ENCODE results near the gene SLC35A3.
"Not testable (repeated sequence)": the region's sequence is repeated elsewhere in the genome, so short reads cannot be mapped to it uniquely, and the experiment has no call there.

Gene SLC35A3

DNA sequence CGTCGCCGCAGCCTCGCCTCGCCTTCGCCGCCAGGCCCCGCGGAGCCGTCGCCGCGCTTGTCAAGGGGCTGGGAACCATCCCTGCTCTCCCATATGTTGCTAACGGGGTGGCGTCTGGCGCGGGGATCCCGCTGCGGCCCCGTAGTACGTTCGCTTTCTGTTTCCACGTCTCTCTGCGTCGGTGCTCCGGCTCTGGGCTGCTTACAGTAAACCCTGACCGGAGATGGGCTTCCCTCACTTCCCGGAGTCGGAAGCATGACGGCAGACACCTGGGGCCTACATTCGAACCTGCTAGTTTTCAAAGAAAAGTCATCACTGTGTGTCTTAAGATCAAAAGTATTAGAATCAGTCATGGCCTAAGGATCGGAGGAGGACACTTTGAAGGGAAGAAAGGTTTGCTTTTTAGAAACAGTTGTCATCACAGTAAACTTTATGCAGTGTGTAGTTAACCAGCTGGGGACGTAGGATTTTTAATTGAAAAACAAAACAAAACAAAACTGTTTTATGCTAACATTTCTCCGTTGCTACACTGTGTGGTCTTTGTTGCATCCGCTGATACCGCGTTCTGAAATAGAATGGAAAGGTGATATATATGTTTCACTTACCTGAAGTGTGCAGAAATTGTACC is 69.0 kb downstream of the SLC35A3 start:
- Histone ChIP-seq H3K4me1 (ENCODE audit: control insufficient read depth, insufficient read depth, low read length) (no peaks in the 10 kb centered on the region), H3K9ac (ENCODE audit: low read depth, low read length) (peak overlapping the region; percentile 90), H3K4me3 (ENCODE audit: low read depth, low read length) (peak overlapping the region; percentile 68), H3K9me3 (ENCODE audit: control insufficient read depth, insufficient read depth, low read length) (no peaks in the 10 kb centered on the region), H3K27me3 (ENCODE audit: control insufficient read depth, insufficient read depth, low read length) (no peaks in the 10 kb centered on the region), H3K36me3 (ENCODE audit: control insufficient read depth, insufficient read depth, low read length) (no peaks in the 10 kb centered on the region)

DNA sequence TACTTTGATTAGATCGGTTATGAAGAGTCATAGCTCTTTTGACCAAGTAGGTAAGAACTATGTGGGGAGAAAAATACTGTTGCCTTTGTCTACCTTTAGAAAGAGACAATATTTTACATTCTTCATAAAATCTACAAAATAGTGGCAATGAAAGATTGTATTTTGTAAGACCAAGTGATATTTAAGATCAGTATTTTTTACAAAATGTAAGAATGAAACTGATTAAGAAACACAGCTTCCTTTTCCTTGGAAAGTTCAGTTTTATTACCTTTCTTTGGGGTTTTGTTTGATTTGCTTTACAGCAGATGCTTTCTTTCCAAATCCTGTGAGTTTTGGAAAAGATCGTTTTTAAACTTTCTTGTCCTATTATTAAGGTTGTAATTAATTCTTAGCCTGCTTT is 69.8 kb downstream of the SLC35A3 start:
- Histone ChIP-seq H3K4me3 (ENCODE audit: low read depth, low read length) (peak overlapping the region; percentile 68), H3K36me3 (ENCODE audit: control insufficient read depth, insufficient read depth, low read length) (no peaks in the 10 kb centered on the region), H3K9me3 (ENCODE audit: control insufficient read depth, insufficient read depth, low read length) (no peaks in the 10 kb centered on the region), H3K27me3 (ENCODE audit: control insufficient read depth, insufficient read depth, low read length) (no peaks in the 10 kb centered on the region), H3K9ac (ENCODE audit: low read depth, low read length) (no peak overlapping the region), H3K4me1 (ENCODE audit: control insufficient read depth, insufficient read depth, low read length) (no peaks in the 10 kb centered on the region)

- Histone ChIP-seq H3K27me3 (ENCODE audit: control insufficient read depth, insufficient read depth, low read length) (no peaks in the 10 kb centered on the region), H3K4me1 (ENCODE audit: control insufficient read depth, insufficient read depth, low read length) (peaks cover 22% of the 10 kb centered on the region), H3K9ac (ENCODE audit: low read depth, low read length) (no peak overlapping the region), H3K9me3 (ENCODE audit: control insufficient read depth, insufficient read depth, low read length) (no peaks in the 10 kb centered on the region), H3K4me3 (ENCODE audit: low read depth, low read length) (no peak overlapping the region), H3K36me3 (ENCODE audit: control insufficient read depth, insufficient read depth, low read length) (no peaks in the 10 kb centered on the region)
These were observed 75.4 kb downstream of the SLC35A3 start for GRCh38 chr1:100045206-100045605.

- H3K27me3 ChIP-seq (ENCODE audit: control insufficient read depth, insufficient read depth, low read length); H3K9ac ChIP-seq (ENCODE audit: low read depth, low read length); H3K9me3 ChIP-seq (ENCODE audit: control insufficient read depth, insufficient read depth, low read length); H3K4me3 ChIP-seq (ENCODE audit: low read depth, low read length); H3K36me3 ChIP-seq (ENCODE audit: control insufficient read depth, insufficient read depth, low read length): not testable (repeated sequence)
- peaks cover 22% of the 10 kb centered on the region for H3K4me1 ChIP-seq (ENCODE audit: control insufficient read depth, insufficient read depth, low read length)
These were observed 77.5 kb downstream of the SLC35A3 start for GRCh38 chr1:100047235-100047708.

DNA sequence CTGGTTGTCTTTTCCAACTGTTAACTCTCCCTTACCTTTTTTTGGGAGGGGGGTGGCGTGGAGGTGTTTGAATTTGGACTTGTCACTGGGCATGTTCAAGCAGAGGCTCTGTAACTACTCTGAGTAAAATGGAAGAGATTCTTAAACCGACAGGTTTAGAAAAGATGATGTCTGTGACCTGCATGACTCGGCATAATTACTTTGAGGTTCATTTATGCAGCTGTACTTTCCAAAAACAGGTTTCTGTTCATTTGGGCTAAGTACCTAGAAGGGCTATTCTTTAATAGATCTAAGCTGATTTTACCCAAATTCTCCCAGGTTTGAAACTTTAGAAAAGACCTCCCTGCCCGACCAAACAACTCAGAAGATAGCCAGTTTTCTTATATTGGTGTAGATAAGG is 80.3 kb downstream of the SLC35A3 start:
- H3K4me3 ChIP-seq (ENCODE audit: low read depth, low read length) = no peak overlapping the region
- H3K36me3 ChIP-seq (ENCODE audit: control insufficient read depth, insufficient read depth, low read length) = no peaks in the 10 kb centered on the region
- no peaks in the 10 kb centered on the region for H3K9me3 ChIP-seq (ENCODE audit: control insufficient read depth, insufficient read depth, low read length)
- H3K27me3 ChIP-seq (ENCODE audit: control insufficient read depth, insufficient read depth, low read length) = no peaks in the 10 kb centered on the region
- no peak overlapping the region for H3K9ac ChIP-seq (ENCODE audit: low read depth, low read length)
- H3K4me1 ChIP-seq (ENCODE audit: control insufficient read depth, insufficient read depth, low read length) = peaks cover 22% of the 10 kb centered on the region

- H3K27me3 ChIP-seq (ENCODE audit: control insufficient read depth, insufficient read depth, low read length) = no peaks in the 10 kb centered on the region
- no peaks in the 10 kb centered on the region for H3K36me3 ChIP-seq (ENCODE audit: control insufficient read depth, insufficient read depth, low read length)
- no peak overlapping the region for H3K9ac ChIP-seq (ENCODE audit: low read depth, low read length)
- peaks cover 21% of the 10 kb centered on the region for H3K4me1 ChIP-seq (ENCODE audit: control insufficient read depth, insufficient read depth, low read length)
- no peak overlapping the region for H3K4me3 ChIP-seq (ENCODE audit: low read depth, low read length)
- H3K9me3 ChIP-seq (ENCODE audit: control insufficient read depth, insufficient read depth, low read length) = no peaks in the 10 kb centered on the region
These were observed 81.6 kb downstream of the SLC35A3 start for GRCh38 chr1:100051401-100051800.

- no peak overlapping the region for H3K9ac ChIP-seq (ENCODE audit: low read depth, low read length)
- H3K9me3 ChIP-seq (ENCODE audit: control insufficient read depth, insufficient read depth, low read length) = no peaks in the 10 kb centered on the region
- H3K36me3 ChIP-seq (ENCODE audit: control insufficient read depth, insufficient read depth, low read length) = no peaks in the 10 kb centered on the region
- H3K27me3 ChIP-seq (ENCODE audit: control insufficient read depth, insufficient read depth, low read length) = no peaks in the 10 kb centered on the region
- peaks cover 16% of the 10 kb centered on the region for H3K4me1 ChIP-seq (ENCODE audit: control insufficient read depth, insufficient read depth, low read length)
- H3K4me3 ChIP-seq (ENCODE audit: low read depth, low read length) = no peak overlapping the region
These were observed 82.1 kb downstream of the SLC35A3 start for GRCh38 chr1:100051893-100052292.

- H3K27me3 ChIP-seq (ENCODE audit: control insufficient read depth, insufficient read depth, low read length) = no peaks in the 10 kb centered on the region
- H3K9ac ChIP-seq (ENCODE audit: low read depth, low read length) = no peak overlapping the region
- no peak overlapping the region for H3K4me3 ChIP-seq (ENCODE audit: low read depth, low read length)
- peaks cover 11% of the 10 kb centered on the region for H3K4me1 ChIP-seq (ENCODE audit: control insufficient read depth, insufficient read depth, low read length)
- H3K36me3 ChIP-seq (ENCODE audit: control insufficient read depth, insufficient read depth, low read length) = no peaks in the 10 kb centered on the region
- H3K9me3 ChIP-seq (ENCODE audit: control insufficient read depth, insufficient read depth, low read length) = no peaks in the 10 kb centered on the region
These were observed 83.3 kb downstream of the SLC35A3 start for GRCh38 chr1:100053119-100053518.

- no peaks in the 10 kb centered on the region for H3K36me3 ChIP-seq (ENCODE audit: control insufficient read depth, insufficient read depth, low read length)
- peaks cover 7% of the 10 kb centered on the region for H3K4me1 ChIP-seq (ENCODE audit: control insufficient read depth, insufficient read depth, low read length)
- no peak overlapping the region for H3K9ac ChIP-seq (ENCODE audit: low read depth, low read length)
- no peaks in the 10 kb centered on the region for H3K9me3 ChIP-seq (ENCODE audit: control insufficient read depth, insufficient read depth, low read length)
- no peaks in the 10 kb centered on the region for H3K27me3 ChIP-seq (ENCODE audit: control insufficient read depth, insufficient read depth, low read length)
- no peak overlapping the region for H3K4me3 ChIP-seq (ENCODE audit: low read depth, low read length)
These were observed 83.9 kb downstream of the SLC35A3 start for GRCh38 chr1:100053727-100054126.

DNA sequence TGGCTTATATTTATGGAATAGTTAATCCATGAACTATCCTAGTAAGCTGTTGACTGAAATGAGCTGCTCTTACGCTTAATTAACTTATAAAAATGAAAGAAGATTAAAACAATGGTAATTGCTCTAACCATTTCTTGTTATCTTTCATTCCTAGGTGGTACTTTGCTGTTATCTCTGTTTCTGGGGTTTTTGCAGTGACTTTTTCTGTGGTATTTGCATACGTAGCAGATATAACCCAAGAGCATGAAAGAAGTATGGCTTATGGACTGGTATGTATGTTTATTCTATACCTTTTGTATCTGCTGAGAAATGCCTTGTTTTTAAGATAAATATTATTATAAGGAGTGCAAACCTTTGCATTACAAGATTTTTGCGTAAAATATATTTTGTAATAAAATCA is 91.9 kb downstream of the SLC35A3 start:
- H3K27me3 ChIP-seq (ENCODE audit: control insufficient read depth, insufficient read depth, low read length) = no peaks in the 10 kb centered on the region
- peaks cover 2% of the 10 kb centered on the region for H3K36me3 ChIP-seq (ENCODE audit: control insufficient read depth, insufficient read depth, low read length)
- H3K9ac ChIP-seq (ENCODE audit: low read depth, low read length) = no peak overlapping the region
- no peaks in the 10 kb centered on the region for H3K9me3 ChIP-seq (ENCODE audit: control insufficient read depth, insufficient read depth, low read length)
- no peak overlapping the region for H3K4me3 ChIP-seq (ENCODE audit: low read depth, low read length)
- H3K4me1 ChIP-seq (ENCODE audit: control insufficient read depth, insufficient read depth, low read length) = no peaks in the 10 kb centered on the region

- H3K9me3 ChIP-seq (ENCODE audit: control insufficient read depth, insufficient read depth, low read length) = no peaks in the 10 kb centered on the region
- H3K4me1 ChIP-seq (ENCODE audit: control insufficient read depth, insufficient read depth, low read length) = no peaks in the 10 kb centered on the region
- H3K27me3 ChIP-seq (ENCODE audit: control insufficient read depth, insufficient read depth, low read length) = no peaks in the 10 kb centered on the region
- peaks cover 11% of the 10 kb centered on the region for H3K36me3 ChIP-seq (ENCODE audit: control insufficient read depth, insufficient read depth, low read length)
- no peak overlapping the region for H3K4me3 ChIP-seq (ENCODE audit: low read depth, low read length)
- no peak overlapping the region for H3K9ac ChIP-seq (ENCODE audit: low read depth, low read length)
These were observed 95.6 kb downstream of the SLC35A3 start for GRCh38 chr1:100065183-100065968.

GRCh38 chr1:100065969-100066227 is 96.1 kb downstream of the SLC35A3 start:
- Histone ChIP-seq H3K36me3 (ENCODE audit: control insufficient read depth, insufficient read depth, low read length) (peaks cover 11% of the 10 kb centered on the region), H3K9ac (ENCODE audit: low read depth, low read length) (no peak overlapping the region), H3K4me3 (ENCODE audit: low read depth, low read length) (no peak overlapping the region), H3K27me3 (ENCODE audit: control insufficient read depth, insufficient read depth, low read length) (no peaks in the 10 kb centered on the region), H3K4me1 (ENCODE audit: control insufficient read depth, insufficient read depth, low read length) (no peaks in the 10 kb centered on the region), H3K9me3 (ENCODE audit: control insufficient read depth, insufficient read depth, low read length) (no peaks in the 10 kb centered on the region)
